Muscle of leg (tissue), 11 donors: ENCODE measurements around the gene RBBP8. TPM values are rescaled to one million over a fixed set of nuclear protein-coding genes. Genes with fewer than 3 reads are reported as not detected.

Source experiments
- DNase-seq: peaks from one replicate; pipeline ENCODE4 v3.0.0; 2013
- H3K27ac ChIP-seq: one replicate; pipeline ENCODE4 v1.5.1; 2013; ENCODE audit warnings: mild to moderate bottlenecking, low read length, control low read depth
- H3K27me3 ChIP-seq: one replicate; pipeline ENCODE4 v1.6.1; 2013; ENCODE audit warnings: low read length; ENCODE audit not compliant: control insufficient read depth, insufficient read depth
- H3K36me3 ChIP-seq: one replicate; pipeline ENCODE4 v1.6.1; 2013; ENCODE audit warnings: low read length; ENCODE audit not compliant: control insufficient read depth, insufficient read depth
- H3K4me1 ChIP-seq: one replicate; pipeline ENCODE4 v1.6.1; 2013; ENCODE audit warnings: low read length; ENCODE audit not compliant: control insufficient read depth, insufficient read depth
- H3K4me3 ChIP-seq: one replicate; pipeline ENCODE4 v1.5.1; 2013; ENCODE audit warnings: low read length, control low read depth
- H3K9me3 ChIP-seq: replicated peaks from 2 replicates; pipeline ENCODE4 v1.6.1; 2013; ENCODE audit warnings: low read depth, low read length; ENCODE audit not compliant: control insufficient read depth
- WGBS: methylation state at CpG from one replicate; pipeline ENCODE4 v1.1.5; 2013; ENCODE audit warnings: missing lambda C conversion rate; ENCODE audit not compliant: insufficient coverage; 5-methylcytosine and 5-hydroxymethylcytosine counted together
- polyA plus RNA-seq, 8 donors: library from polyadenylated mRNA; unstranded; fragments of 120-200 nt; gene quantifications; one replicate each; pipeline versions ENCODE4 v1.2.1 to v1.2.3, GENCODE V29; 2013; ENCODE audit warnings: inconsistent platforms in 1 of 8, low replicate concordance in 1 of 8; ENCODE audit not compliant: insufficient read length in 8 of 8, insufficient read depth in 1 of 8
- total RNA-seq: library from RNA; stranded (reverse); fragments of 120-200 nt; gene quantifications from one replicate; pipeline ENCODE4 v1.2.4, GENCODE V29; 2013

The RBBP8 gene
- total and polyA plus RNA-seq, 9 donors: 9.5 to 21.3 (median 11.8) TPM

DNA sequence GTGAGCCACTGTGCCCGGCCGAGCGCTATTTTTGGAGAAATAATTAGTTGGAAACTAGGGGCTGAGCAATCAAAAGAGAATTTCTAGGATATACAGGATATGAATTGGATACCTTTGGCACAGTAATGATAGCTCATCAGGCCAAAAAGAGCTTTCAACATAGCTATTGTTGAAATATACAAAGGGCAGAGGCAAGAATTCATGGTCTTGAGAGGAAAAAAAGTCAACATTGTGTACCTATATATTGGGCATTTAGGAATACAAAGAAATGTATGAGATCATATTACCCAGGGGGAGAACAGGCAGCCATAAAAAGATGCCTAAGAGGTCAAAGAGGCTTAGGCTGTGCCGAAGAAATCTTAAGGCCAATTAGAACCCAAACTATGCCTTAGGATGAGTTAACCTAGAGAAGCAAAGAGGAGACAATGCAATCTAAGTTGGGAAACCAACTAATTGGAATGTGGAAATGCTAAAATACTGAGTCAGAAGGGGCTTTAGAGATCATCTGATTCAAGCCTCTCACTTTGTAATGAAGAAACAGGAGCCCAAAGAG lies 99.0 kb downstream of the RBBP8 start:
- H3K4me1 ChIP-seq: no peaks in the 10 kb centered on the region
- H3K27me3 ChIP-seq: no peaks in the 10 kb centered on the region
- H3K9me3 ChIP-seq: no peaks in the 10 kb centered on the region
- H3K36me3 ChIP-seq: no peaks in the 10 kb centered on the region
- H3K27ac ChIP-seq: no peak overlapping the region
- no peak for DNase-seq
- H3K4me3 ChIP-seq: no peak overlapping the region
- 93% methylated on average over 3 of the region's 4 CpGs for WGBS

DNA sequence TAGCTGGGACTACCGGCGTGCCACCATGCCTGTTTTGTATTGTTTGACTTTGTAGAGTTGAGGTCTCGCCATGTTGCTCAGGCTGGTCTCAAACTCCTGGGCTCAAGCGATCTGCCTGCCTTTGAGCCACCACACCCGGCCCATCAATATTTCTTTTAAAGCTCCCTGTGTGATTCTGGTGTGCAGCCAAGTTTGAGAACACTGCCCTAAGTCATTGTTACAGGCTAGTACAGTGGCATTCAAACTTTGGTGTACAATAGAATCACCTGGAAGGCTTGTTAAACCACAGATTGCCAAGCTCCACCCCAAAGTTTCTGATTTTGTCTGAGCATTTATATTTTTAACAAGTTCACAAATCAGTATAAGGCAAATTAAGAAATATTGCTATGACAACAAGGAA lies 99.9 kb downstream of the RBBP8 start:
- Histone ChIP-seq H3K4me1 (no peaks in the 10 kb centered on the region), H3K27ac (no peak overlapping the region), H3K36me3 (no peaks in the 10 kb centered on the region), H3K9me3 (no peaks in the 10 kb centered on the region), H3K4me3 (no peak overlapping the region), H3K27me3 (no peaks in the 10 kb centered on the region)
- WGBS: 100% methylated on average over 2 of the region's 5 CpGs
- DNase-seq: no peak

DNA sequence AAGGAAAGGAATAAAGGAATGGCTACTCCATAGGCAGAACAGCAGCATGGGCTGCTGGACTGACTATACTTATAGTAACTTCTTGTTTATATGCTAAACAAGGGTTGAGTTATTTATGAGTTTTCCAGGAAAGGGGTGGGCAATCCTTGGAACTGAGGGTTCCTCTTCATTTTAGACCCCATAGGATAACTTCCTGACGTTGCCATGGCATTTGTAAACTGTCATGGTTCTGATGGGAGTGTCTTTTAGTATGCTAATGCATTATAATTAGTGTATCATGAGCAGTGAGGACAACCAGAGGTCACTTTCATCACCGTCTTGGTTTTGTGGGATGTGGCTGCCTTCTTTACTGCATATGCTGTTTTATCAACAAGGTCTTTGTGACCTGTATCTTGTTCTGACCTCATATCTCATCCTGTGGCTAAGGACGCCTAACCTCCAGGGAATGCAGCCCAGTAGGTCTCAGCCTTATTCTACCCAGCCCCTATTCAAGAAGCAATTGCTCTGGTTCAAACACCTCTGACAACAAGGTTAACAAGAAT lies 103.6 kb downstream of the RBBP8 start:
- Histone ChIP-seq H3K36me3 (no peaks in the 10 kb centered on the region), H3K4me3 (no peak overlapping the region), H3K27me3 (no peaks in the 10 kb centered on the region), H3K27ac (no peak overlapping the region), H3K9me3 (no peaks in the 10 kb centered on the region), H3K4me1 (no peaks in the 10 kb centered on the region)
- DNase-seq: no peak
- WGBS: 82% methylated on average over 2 of the region's 3 CpGs

DNA sequence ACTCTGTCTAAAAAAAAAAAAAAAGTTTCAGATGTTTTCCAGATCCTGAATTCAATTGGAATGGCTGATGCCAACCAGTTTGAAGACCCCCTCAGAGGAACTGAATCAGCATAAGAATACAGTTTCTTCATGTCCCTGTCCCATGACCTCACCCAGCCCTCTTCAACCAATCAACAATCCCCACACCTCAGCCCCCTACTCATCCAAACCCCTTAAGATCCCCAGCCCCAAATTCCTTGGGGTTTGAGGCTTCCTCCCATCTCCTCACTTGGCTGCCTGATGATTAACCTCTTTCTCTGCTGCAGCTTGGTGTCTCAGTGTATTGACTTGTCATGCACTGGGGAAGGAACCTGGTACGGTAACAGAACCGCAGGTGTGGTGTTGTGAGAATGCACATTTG lies 104.5 kb downstream of the RBBP8 start:
- Histone ChIP-seq H3K4me3 (no peak overlapping the region), H3K27me3 (no peaks in the 10 kb centered on the region), H3K4me1 (no peaks in the 10 kb centered on the region), H3K36me3 (no peaks in the 10 kb centered on the region), H3K27ac (no peak overlapping the region), H3K9me3 (no peaks in the 10 kb centered on the region)
- WGBS: no CpG with 5 or more reads among the region's 2 CpGs
- no peak for DNase-seq

DNA sequence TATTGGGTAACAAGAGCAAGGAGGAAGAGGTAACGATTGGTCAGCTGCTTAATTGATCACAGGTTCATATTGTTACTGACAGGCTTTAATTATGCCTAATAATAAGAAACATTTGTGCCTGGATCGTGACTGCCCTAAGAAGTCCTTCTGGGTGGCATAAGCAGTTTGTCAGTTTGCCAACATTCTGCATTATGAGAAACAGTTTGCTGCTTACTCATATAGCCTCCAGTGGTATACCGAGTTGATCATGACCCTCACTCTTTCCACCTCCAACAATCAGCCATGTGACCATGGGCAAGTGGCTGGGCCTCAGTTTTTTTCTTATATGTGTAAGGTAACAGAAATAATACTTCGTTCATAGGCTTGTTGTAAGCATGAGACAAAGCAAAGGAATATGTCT lies 105.6 kb downstream of the RBBP8 start:
- Histone ChIP-seq H3K27ac (no peak overlapping the region), H3K27me3 (no peaks in the 10 kb centered on the region), H3K9me3 (no peaks in the 10 kb centered on the region), H3K4me3 (no peak overlapping the region), H3K4me1 (no peaks in the 10 kb centered on the region), H3K36me3 (no peaks in the 10 kb centered on the region)
- 44% methylated on average over 3 of the region's 4 CpGs for WGBS
- DNase-seq: no peak

DNA sequence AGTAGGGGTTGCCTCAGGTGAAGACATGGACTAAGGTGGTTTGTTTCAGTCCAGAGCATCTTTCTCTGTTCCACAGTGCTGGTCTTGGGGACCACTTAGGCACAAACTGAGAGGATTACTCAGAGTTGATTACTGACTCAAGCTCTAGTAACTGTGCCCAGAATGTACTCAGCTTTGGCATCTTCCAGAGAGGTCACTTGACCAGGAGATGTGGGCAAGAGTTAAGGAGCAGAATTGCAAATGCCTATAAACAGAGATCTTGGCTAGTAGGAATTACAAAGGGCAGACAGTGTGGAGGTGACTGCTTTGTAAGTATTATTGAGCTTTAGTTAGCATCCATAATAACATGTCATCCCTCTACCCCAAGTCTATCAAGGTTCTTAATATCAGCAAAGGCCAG lies 109.0 kb downstream of the RBBP8 start:
- Histone ChIP-seq H3K4me1 (no peaks in the 10 kb centered on the region), H3K4me3 (no peak overlapping the region), H3K36me3 (no peaks in the 10 kb centered on the region), H3K9me3 (no peaks in the 10 kb centered on the region), H3K27me3 (no peaks in the 10 kb centered on the region), H3K27ac (no peak overlapping the region)
- DNase-seq: no peak

DNA sequence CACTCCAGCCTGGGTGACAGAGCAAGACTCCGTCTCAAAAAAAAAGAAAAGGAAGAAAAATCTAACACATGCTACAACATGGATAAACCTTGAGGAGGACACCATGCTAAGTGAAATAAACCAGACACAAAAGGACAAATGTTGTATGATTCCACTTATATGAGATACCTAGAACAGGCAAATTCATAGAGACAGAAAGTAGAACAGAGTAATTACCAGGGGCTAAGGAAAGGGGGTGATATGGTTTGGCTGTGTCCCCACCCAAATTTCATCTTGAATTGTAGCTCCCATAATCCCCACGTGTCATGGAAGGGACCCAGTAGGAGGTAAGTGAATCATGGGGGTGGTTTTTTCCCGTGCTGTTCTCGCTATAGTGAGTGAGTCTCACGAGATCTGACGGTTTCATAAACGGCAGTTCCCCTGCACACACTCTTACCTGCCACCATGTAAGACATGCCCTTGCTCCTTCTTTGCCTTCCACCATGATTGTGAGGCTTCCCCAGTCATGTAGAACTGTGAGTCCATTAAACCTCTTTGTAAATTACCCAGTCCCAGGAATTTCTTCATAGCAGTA lies 110.8 kb downstream of the RBBP8 start:
- Histone ChIP-seq H3K27me3 (no peaks in the 10 kb centered on the region), H3K4me3 (no peak overlapping the region), H3K4me1 (no peaks in the 10 kb centered on the region), H3K9me3 (no peaks in the 10 kb centered on the region), H3K36me3 (no peaks in the 10 kb centered on the region), H3K27ac (no peak overlapping the region)
- no peak for DNase-seq
- 82% methylated on average over 3 of the region's 7 CpGs for WGBS

DNA sequence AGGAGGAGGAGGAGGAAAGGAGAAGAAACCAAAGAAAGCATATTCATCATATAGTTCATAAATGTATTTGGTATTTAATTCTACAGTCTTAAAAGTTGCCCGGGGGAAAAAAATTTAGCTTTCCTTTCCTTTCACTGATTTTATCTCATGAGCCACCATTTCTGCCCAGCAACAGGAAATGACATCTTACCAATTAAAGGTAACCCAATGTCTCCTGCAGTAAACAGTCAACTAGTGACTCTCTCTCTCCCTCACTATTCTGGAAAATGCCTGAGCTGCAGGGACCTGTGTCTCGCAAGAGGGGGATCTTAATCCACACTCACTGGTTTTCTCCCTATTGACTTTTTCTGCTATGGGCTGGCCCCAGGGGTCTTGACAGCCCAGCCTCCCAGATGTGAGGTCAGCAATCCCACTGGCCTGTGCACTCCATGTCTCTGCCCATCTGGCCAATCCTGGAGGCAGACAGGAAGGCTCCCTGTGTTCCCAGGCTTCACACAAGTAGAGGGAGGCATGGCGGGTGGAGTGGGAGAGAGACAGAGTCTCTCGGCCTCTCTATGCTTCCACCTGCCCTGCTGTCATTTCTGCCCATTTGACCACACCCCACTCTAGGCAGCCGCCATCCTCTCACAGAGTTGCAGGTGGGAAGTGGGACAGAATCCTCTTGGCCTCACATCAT lies 116.7 kb downstream of the RBBP8 start:
- Histone ChIP-seq H3K27me3 (no peaks in the 10 kb centered on the region), H3K4me1 (peaks cover 12% of the 10 kb centered on the region), H3K4me3 (no peak overlapping the region), H3K9me3 (no peaks in the 10 kb centered on the region), H3K27ac (no peak overlapping the region), H3K36me3 (no peaks in the 10 kb centered on the region)
- no peak for DNase-seq
- WGBS: 83% methylated on average over 1 of the region's 5 CpGs

DNA sequence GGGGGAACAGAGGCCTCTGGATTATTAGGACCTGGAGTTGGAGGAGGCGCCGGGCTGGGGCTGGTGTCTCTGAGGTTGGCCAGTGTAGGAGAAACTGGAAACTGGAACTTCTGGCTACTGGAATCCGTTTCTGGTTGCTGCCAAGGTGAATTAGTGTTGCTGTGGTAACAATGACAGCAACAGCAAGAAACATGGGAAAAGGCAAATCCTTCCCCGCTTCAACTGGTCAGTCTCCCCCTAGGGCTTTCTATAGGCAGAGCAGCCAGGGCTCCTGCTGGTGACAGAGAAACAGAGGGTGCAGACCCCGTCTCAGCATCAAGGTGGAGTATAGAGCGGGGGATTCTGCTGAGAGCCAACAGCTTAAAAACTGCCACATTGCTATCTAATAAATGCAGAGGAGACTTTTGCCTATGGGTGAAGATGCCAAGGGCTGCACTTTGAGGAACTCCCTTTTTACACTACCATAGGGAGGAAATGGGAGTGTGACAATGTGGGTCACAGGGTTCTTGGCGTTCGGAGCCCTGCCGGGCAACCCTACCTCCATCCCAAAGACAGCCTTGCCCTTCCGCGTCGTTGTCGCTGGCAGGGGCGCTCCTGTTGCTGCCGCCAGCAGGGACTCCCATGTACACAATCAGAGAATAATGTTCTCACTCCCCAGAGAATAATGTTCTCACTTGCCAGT lies 120.8 kb downstream of the RBBP8 start:
- Histone ChIP-seq H3K27ac (no peak overlapping the region), H3K9me3 (no peaks in the 10 kb centered on the region), H3K36me3 (no peaks in the 10 kb centered on the region), H3K4me1 (peaks cover 12% of the 10 kb centered on the region), H3K4me3 (no peak overlapping the region), H3K27me3 (no peaks in the 10 kb centered on the region)
- peak; percentile 88 for DNase-seq
- 8% methylated on average over 6 of the region's 15 CpGs for WGBS

DNA sequence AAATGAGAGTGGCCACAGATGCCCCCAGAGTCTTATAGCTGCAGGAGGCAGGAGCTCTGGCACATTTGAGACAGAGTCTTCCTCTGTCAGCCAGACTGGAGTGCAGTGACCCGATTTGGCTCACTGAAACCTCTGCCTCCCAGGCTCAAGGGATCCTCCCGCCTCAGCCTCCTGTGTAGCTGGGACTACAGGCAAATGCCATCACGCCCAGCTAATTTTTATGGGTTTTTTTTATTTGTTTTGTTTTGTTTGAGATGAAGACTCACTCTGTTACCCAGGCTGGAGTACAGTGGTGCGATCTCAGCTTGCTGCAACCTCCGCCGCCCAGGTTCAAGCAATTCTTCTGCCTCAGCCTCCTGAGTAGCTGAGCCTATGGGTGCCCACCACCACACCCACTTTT lies 121.4 kb downstream of the RBBP8 start:
- no peak overlapping the region for H3K4me3 ChIP-seq
- 40% methylated on average over 1 of the region's 6 CpGs for WGBS
- no peaks in the 10 kb centered on the region for H3K9me3 ChIP-seq
- H3K27me3 ChIP-seq: no peaks in the 10 kb centered on the region
- no peak for DNase-seq
- H3K4me1 ChIP-seq: peaks cover 12% of the 10 kb centered on the region
- H3K27ac ChIP-seq: no peak overlapping the region
- no peaks in the 10 kb centered on the region for H3K36me3 ChIP-seq
